HCT116 (cell line): ENCODE results near the gene GRM8. TPM values are rescaled to one million over a fixed set of nuclear protein-coding genes. Genes with fewer than 3 reads are reported as not detected.

Source experiments
- ATAC-seq: fragments of 200-7000 bp; cut with Tn5 transposase; 2 replicates; pipeline ENCODE4 v1.9.1; 2020; ENCODE audit warnings: mild to moderate bottlenecking, moderate library complexity
- BruUV-seq: library from RNA; stranded (reverse); fragments of 400-500 nt; replicated peaks from 2 replicates; lab custom pipeline; 2021; lab: Mats Ljungman, UMichigan
- CTCF ChIA-PET: fragments of 300-600 bp; sonication (Branson Sonifier 250); formaldehyde crosslinking; loops from one replicate; lab custom pipeline; 2021; ENCODE audit warnings: antibody characterized with exemption; lab: Charles Lee
- POLR2A ChIA-PET: fragments of 300-600, 350-600 bp; sonication (Branson Sonifier 250); formaldehyde crosslinking; loops from one replicate; lab custom pipeline; 2021; ENCODE audit warnings: antibody characterized with exemption; lab: Charles Lee
- RAD21 ChIA-PET, 2 experiments: fragments of 300-600 bp; sonication (Branson Sonifier 250); formaldehyde crosslinking; loops; one replicate each; lab custom pipeline; 2023; ENCODE audit warnings: low total read pairs in 2 of 2; ENCODE audit not compliant: uncharacterized antibody in 2 of 2, unreplicated experiment in 2 of 2, low non-redundant PET in 1 of 2; lab: Charles Lee
- DNase-seq: peaks from one replicate; pipeline ENCODE4 v3.0.0-alpha.2; 2010; ENCODE audit warnings: low read depth, low spot score
- H2AFZ ChIP-seq: fragments of 200-600 bp; shearing (Covaris generic), sonication (generic); 2 replicates; pipeline ENCODE4 v1.6.1; 2017; ENCODE audit warnings: low read depth, mixed run types, mixed read lengths, antibody characterized with exemption, low read length; ENCODE audit not compliant: poor library complexity, severe bottlenecking
- H3K27ac ChIP-seq: 2 replicates; pipeline ENCODE4 v1.5.1; 2012; ENCODE audit warnings: low read depth, low read length
- H3K27me3 ChIP-seq: fragments of 200-600 bp; sonication (generic); 2 replicates; pipeline ENCODE4 v1.6.1; 2016; ENCODE audit warnings: mixed run types, low read length, mixed read lengths; ENCODE audit not compliant: insufficient read depth
- H3K36me3 ChIP-seq, 2 experiments: fragments of 200-500 bp in 1 of 2; fragments of 200-600 bp in 1 of 2; sonication (Bioruptor generic) in 1 of 2; sonication (generic) in 1 of 2; 2 replicates each; pipeline versions ENCODE4 v1.5.1 to v1.6.1; 2014 to 2016; ENCODE audit warnings: low read length in 2 of 2, inconsistent platforms in 1 of 2, mixed read lengths in 1 of 2, mixed run types in 1 of 2; ENCODE audit not compliant: insufficient read depth in 2 of 2, control insufficient read depth in 1 of 2
- H3K4me1 ChIP-seq, 2 experiments: fragments of 200-600 bp in 1 of 2; sonication (generic) in 1 of 2; 2 replicates each; pipeline versions ENCODE4 v1.5.1 to v1.6.1; 2012 to 2017; ENCODE audit warnings: low read length in 2 of 2, inconsistent platforms in 1 of 2, mild to moderate bottlenecking in 1 of 2, mixed read lengths in 1 of 2, mixed run types in 1 of 2, moderate library complexity in 1 of 2; ENCODE audit not compliant: insufficient read depth in 2 of 2, control insufficient read depth in 1 of 2
- H3K4me2 ChIP-seq: fragments of 200-600 bp; sonication (generic); 2 replicates; pipeline ENCODE4 v1.6.1; 2017; ENCODE audit warnings: mixed run types, low read length, mixed read lengths
- H3K4me3 ChIP-seq, 2 experiments: fragments of 200-600 bp in 1 of 2; sonication (generic) in 1 of 2; replicated peaks in 1 of 2; 2 replicates each; pipeline ENCODE4 v1.5.1; 2011 to 2016; ENCODE audit warnings: low read length in 2 of 2, control low read depth in 1 of 2, low read depth in 1 of 2, mild to moderate bottlenecking in 1 of 2, mixed read lengths in 1 of 2, mixed run types in 1 of 2
- H3K79me2 ChIP-seq: fragments of 200-600 bp; sonication (generic); 2 replicates; pipeline ENCODE4 v1.6.1; 2017; ENCODE audit warnings: mild to moderate bottlenecking, mixed run types, low read length, moderate library complexity, mixed read lengths; ENCODE audit not compliant: insufficient read depth
- H3K9ac ChIP-seq: fragments of 200-600 bp; sonication (generic); 2 replicates; pipeline ENCODE4 v1.6.1; 2016; ENCODE audit warnings: low read length, mixed read lengths
- H3K9me2 ChIP-seq: fragments of 200-600 bp; sonication (generic), shearing (Covaris generic); 2 replicates; pipeline ENCODE4 v1.6.1; 2017; ENCODE audit warnings: mixed run types, mild to moderate bottlenecking, moderate library complexity; ENCODE audit not compliant: insufficient read depth
- H3K9me3 ChIP-seq, 2 experiments: fragments of 200-500 bp in 1 of 2; fragments of 200-600 bp in 1 of 2; sonication (Bioruptor generic) in 1 of 2; sonication (generic) in 1 of 2; 2 replicates each; pipeline ENCODE4 v1.6.1; 2014 to 2017; ENCODE audit warnings: low read length in 2 of 2, mixed read lengths in 2 of 2, inconsistent platforms in 1 of 2, low read depth in 1 of 2, mild to moderate bottlenecking in 1 of 2, mixed run types in 1 of 2, moderate library complexity in 1 of 2; ENCODE audit not compliant: control insufficient read depth in 1 of 2, insufficient read depth in 1 of 2
- H4K20me1 ChIP-seq: fragments of 200-600 bp; sonication (generic), shearing (Covaris generic); 2 replicates; pipeline ENCODE4 v1.6.1; 2017; ENCODE audit warnings: mixed run types, mild to moderate bottlenecking, moderate library complexity; ENCODE audit not compliant: insufficient read depth
- EZH2 ChIP-seq: fragments of 200-600 bp; sonication (generic); IDR thresholded peaks from 2 replicates; pipeline ENCODE4 v1.6.1; 2017; ENCODE audit warnings: antibody characterized with exemption, mixed run types
- EZH2phosphoT487 ChIP-seq: fragments of 200-600 bp; IDR thresholded peaks from 2 replicates; pipeline ENCODE4 v1.6.1; 2018; ENCODE audit warnings: antibody characterized with exemption, borderline replicate concordance
- FOSL1 ChIP-seq: IDR thresholded peaks from 2 replicates; pipeline ENCODE4 v1.6.1; 2012; ENCODE audit warnings: low read depth
- JUND ChIP-seq: IDR thresholded peaks from 2 replicates; pipeline ENCODE4 v1.6.1; 2012
- RAD21 ChIP-seq: IDR thresholded peaks from 2 replicates; pipeline ENCODE4 v1.6.1; 2012; ENCODE audit warnings: low read depth, mild to moderate bottlenecking
- SIN3A ChIP-seq: IDR thresholded peaks from 2 replicates; pipeline ENCODE4 v1.6.1; 2012; ENCODE audit warnings: low read depth
- YY1 ChIP-seq: IDR thresholded peaks from 2 replicates; pipeline ENCODE4 v1.6.1; 2011; ENCODE audit warnings: low read length, low read depth, moderate library complexity, mild to moderate bottlenecking; ENCODE audit not compliant: insufficient replicate concordance; ENCODE audit errors: extremely low read depth
- ZNF274 ChIP-seq: fragments of 200-500 bp; sonication (Bioruptor generic); IDR thresholded peaks from 2 replicates; pipeline ENCODE4 v1.6.1; 2014; ENCODE audit warnings: mild to moderate bottlenecking, low read depth, low read length, inconsistent platforms
- intact Hi-C: fragments of 100-400 bp; cut with micrococcal nuclease; formaldehyde crosslinking; loops from 2 replicates; pipeline ENCODE4 v1.10.0; 2022
- total RNA-seq: library from RNA; stranded (reverse); gene quantifications from one replicate; pipeline ENCODE4 v1.2.1, GENCODE V29; 2021; ENCODE audit not compliant: unreplicated experiment
- TF ChIP-seq, protein P1 (sequence below): IDR thresholded peaks from 2 replicates; pipeline ENCODE4 v1.6.1; 2012
- TF ChIP-seq, protein P2 (sequence below): IDR thresholded peaks from 2 replicates; pipeline ENCODE4 v1.6.1; 2011; ENCODE audit warnings: mild to moderate bottlenecking, low read length, moderate library complexity; ENCODE audit not compliant: insufficient replicate concordance; ENCODE audit errors: extremely low read depth
- TF ChIP-seq, protein P3 (sequence below), 3 experiments: fragments of 200-600 bp in 1 of 3; sonication (generic) in 1 of 3; IDR thresholded peaks in 2 of 3; conservative IDR thresholded peaks in 1 of 3; 2 replicates each; pipeline ENCODE4 v1.5.1; 2012 to 2017; ENCODE audit warnings: low read depth in 2 of 3, low read length in 2 of 3, antibody characterized with exemption in 1 of 3, borderline replicate concordance in 1 of 3, control low read depth in 1 of 3, mild to moderate bottlenecking in 1 of 3, mixed read lengths in 1 of 3, mixed run types in 1 of 3, moderate library complexity in 1 of 3; ENCODE audit not compliant: insufficient read depth in 1 of 3
- TF ChIP-seq, protein P4 (sequence below): IDR thresholded peaks from 2 replicates; pipeline ENCODE4 v1.6.1; 2012

The GRM8 gene
- total RNA-seq, 1 experiment from 2014 or later, result 0.05 TPM

DNA sequence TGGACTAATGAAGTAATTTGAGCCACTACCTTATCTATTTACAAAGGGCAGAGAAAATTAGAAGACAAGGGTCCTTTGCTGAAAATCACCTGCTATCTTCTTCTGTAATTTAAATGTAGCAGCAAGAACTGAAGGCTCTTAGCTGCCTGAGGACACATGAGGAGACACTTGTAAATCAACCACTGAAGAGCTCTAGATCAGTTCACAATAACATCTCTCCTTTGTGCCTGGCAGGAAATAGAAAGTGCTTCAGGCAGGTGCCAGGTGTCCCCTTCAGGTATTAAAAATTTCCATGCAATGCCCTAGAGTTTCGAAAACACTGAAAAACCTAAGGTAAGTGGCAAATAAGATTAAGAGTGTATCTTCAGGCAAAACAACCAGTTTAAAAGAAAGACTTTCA lies 474.6 kb downstream of the GRM8 start:
- Histone ChIP-seq H3K4me2 (no peak overlapping the region), H3K9me3 (no peaks in the 10 kb centered on the region), H3K4me1 (no peaks in the 10 kb centered on the region), H3K9ac (no peak overlapping the region), H3K27me3 (no peaks in the 10 kb centered on the region), H3K9me2 (no peaks in the 10 kb centered on the region), H3K79me2 (no peaks in the 10 kb centered on the region), H3K4me3 (no peak overlapping the region), H2AFZ (no peak overlapping the region), H4K20me1 (no peaks in the 10 kb centered on the region), H3K36me3 (no peaks in the 10 kb centered on the region), H3K27ac (no peak overlapping the region)
- BruUV-seq, result no TSS peak
- CTCF ChIA-PET, result no interaction called here
- TF ChIP-seq ZNF274, result no peak
- POLR2A ChIA-PET, result no interaction called here
- RAD21 ChIA-PET, result no interaction called here
- ATAC-seq, result no peak
- no peak for DNase-seq
- intact Hi-C loops, result loop anchor here (5.0 kb wide), 1 partner anchor 141 kb away; no protein-coding TSS in a partner anchor

DNA sequence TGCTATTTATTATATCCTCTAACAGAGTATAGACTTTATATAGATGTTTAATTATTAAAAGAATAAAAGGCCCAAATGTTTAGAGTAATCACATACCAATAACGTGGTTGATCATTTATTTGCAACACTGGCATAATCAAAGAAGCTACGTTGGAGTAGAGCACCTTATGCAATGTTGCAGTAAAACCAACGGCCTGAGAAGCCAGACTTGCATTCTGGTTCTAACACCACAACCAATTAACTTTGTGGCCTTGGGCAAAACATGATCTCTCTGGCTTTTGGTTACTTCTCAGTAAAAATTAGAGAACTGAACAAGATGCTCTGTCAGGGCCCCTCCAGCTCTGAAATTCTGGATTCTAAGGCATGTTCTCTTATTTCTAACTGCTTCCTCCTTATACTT lies 476.2 kb downstream of the GRM8 start:
- H3K9ac ChIP-seq, result no peak overlapping the region
- H3K4me3 ChIP-seq, result no peak overlapping the region
- no peaks in the 10 kb centered on the region for H3K27me3 ChIP-seq
- no peak overlapping the region for H2AFZ ChIP-seq
- ATAC-seq (no peak), DNase-seq (no peak)
- no peak overlapping the region for H3K27ac ChIP-seq
- ChIA-PET RAD21 (no interaction called here), POLR2A (no interaction called here), CTCF (no interaction called here)
- H3K9me3 ChIP-seq, result no peaks in the 10 kb centered on the region
- H3K9me2 ChIP-seq, result no peaks in the 10 kb centered on the region
- intact Hi-C loops, result loop anchor here (5.0 kb wide), 1 partner anchor 139 kb away; no protein-coding TSS in a partner anchor
- no peaks in the 10 kb centered on the region for H3K4me1 ChIP-seq
- BruUV-seq, result no TSS peak
- H3K36me3 ChIP-seq, result no peaks in the 10 kb centered on the region
- no peak overlapping the region for H3K4me2 ChIP-seq
- H4K20me1 ChIP-seq, result no peaks in the 10 kb centered on the region
- H3K79me2 ChIP-seq, result no peaks in the 10 kb centered on the region
- TF ChIP-seq FOSL1 (no peak), EZH2 (no peak), YY1 (no peak), ZNF274 (no peak), JUND (no peak), SIN3A (no peak), RAD21 (no peak), EZH2phosphoT487 (no peak)
- TF ChIP-seq, protein P1, sequence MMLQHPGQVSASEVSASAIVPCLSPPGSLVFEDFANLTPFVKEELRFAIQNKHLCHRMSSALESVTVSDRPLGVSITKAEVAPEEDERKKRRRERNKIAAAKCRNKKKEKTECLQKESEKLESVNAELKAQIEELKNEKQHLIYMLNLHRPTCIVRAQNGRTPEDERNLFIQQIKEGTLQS, result no peak
- TF ChIP-seq, protein P2, sequence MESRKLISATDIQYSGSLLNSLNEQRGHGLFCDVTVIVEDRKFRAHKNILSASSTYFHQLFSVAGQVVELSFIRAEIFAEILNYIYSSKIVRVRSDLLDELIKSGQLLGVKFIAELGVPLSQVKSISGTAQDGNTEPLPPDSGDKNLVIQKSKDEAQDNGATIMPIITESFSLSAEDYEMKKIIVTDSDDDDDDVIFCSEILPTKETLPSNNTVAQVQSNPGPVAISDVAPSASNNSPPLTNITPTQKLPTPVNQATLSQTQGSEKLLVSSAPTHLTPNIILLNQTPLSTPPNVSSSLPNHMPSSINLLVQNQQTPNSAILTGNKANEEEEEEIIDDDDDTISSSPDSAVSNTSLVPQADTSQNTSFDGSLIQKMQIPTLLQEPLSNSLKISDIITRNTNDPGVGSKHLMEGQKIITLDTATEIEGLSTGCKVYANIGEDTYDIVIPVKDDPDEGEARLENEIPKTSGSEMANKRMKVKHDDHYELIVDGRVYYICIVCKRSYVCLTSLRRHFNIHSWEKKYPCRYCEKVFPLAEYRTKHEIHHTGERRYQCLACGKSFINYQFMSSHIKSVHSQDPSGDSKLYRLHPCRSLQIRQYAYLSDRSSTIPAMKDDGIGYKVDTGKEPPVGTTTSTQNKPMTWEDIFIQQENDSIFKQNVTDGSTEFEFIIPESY, result no peak
- TF ChIP-seq, protein P3, sequence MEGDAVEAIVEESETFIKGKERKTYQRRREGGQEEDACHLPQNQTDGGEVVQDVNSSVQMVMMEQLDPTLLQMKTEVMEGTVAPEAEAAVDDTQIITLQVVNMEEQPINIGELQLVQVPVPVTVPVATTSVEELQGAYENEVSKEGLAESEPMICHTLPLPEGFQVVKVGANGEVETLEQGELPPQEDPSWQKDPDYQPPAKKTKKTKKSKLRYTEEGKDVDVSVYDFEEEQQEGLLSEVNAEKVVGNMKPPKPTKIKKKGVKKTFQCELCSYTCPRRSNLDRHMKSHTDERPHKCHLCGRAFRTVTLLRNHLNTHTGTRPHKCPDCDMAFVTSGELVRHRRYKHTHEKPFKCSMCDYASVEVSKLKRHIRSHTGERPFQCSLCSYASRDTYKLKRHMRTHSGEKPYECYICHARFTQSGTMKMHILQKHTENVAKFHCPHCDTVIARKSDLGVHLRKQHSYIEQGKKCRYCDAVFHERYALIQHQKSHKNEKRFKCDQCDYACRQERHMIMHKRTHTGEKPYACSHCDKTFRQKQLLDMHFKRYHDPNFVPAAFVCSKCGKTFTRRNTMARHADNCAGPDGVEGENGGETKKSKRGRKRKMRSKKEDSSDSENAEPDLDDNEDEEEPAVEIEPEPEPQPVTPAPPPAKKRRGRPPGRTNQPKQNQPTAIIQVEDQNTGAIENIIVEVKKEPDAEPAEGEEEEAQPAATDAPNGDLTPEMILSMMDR (IDR thresholded peaks at IDR 0.05 in 2 of 3, conservative IDR thresholded peaks at IDR 0.05 in 1 of 3; ENCODE audit: borderline replicate concordance in 1 of 3, insufficient read depth in 1 of 3, low read depth in 2 of 3, low read length in 2 of 3), result no peak
- TF ChIP-seq, protein P4, sequence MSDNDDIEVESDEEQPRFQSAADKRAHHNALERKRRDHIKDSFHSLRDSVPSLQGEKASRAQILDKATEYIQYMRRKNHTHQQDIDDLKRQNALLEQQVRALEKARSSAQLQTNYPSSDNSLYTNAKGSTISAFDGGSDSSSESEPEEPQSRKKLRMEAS, result no peak
